Endothelial cell (in vitro differentiated cells): ENCODE data around the gene CA10. TPM values are rescaled to one million over a fixed set of nuclear protein-coding genes. Genes with fewer than 3 reads are reported as not detected.
A peak's percentile ranks its signal among the peaks of the same experiment; 100 is the strongest.

Source experiments
- DNase-seq: peaks from one replicate; pipeline ENCODE4 v3.0.0; 2021; ENCODE audit warnings: low spot score
- H3K27ac Mint-ChIP-seq: one replicate; pipeline ENCODE4 v1.8.0; 2021; ENCODE audit warnings: mixed read lengths, inconsistent platforms; ENCODE audit not compliant: unreplicated experiment
- H3K27me3 Mint-ChIP-seq: one replicate; pipeline ENCODE4 v1.8.0; 2021; ENCODE audit warnings: mild to moderate bottlenecking, moderate library complexity, mixed read lengths, inconsistent platforms; ENCODE audit not compliant: unreplicated experiment
- H3K36me3 Mint-ChIP-seq: one replicate; pipeline ENCODE4 v1.8.0; 2021; ENCODE audit warnings: mild to moderate bottlenecking, low read depth, mixed read lengths, inconsistent platforms; ENCODE audit not compliant: unreplicated experiment
- H3K4me1 Mint-ChIP-seq: one replicate; pipeline ENCODE4 v1.8.0; 2021; ENCODE audit warnings: mild to moderate bottlenecking, mixed read lengths, inconsistent platforms; ENCODE audit not compliant: unreplicated experiment
- H3K4me3 Mint-ChIP-seq: one replicate; pipeline ENCODE4 v1.8.0; 2021; ENCODE audit warnings: mild to moderate bottlenecking, mixed read lengths, inconsistent platforms; ENCODE audit not compliant: unreplicated experiment
- H3K9me3 Mint-ChIP-seq: one replicate; pipeline ENCODE4 v1.8.0; 2021; ENCODE audit warnings: mixed read lengths, inconsistent platforms; ENCODE audit not compliant: unreplicated experiment
- total RNA-seq: library from RNA; stranded (reverse); fragmentation: NEBNext Ultra II Directional; extraction: Animal tissue kit (Norgen Biotek cat#: 25700); gene quantifications from one replicate; pipeline ENCODE4 v1.2.1, GENCODE V29; 2021; ENCODE audit not compliant: unreplicated experiment
- TF ChIP-seq, protein P1 (sequence below): fragments of 200-600 bp; sonication (generic); IDR thresholded peaks from one replicate; pipeline ENCODE4 v1.5.0; 2021; ENCODE audit warnings: antibody characterized with exemption; ENCODE audit not compliant: unreplicated experiment

The CA10 gene
- total RNA-seq, 1 donor from 2014 or later, result not detected

DNA sequence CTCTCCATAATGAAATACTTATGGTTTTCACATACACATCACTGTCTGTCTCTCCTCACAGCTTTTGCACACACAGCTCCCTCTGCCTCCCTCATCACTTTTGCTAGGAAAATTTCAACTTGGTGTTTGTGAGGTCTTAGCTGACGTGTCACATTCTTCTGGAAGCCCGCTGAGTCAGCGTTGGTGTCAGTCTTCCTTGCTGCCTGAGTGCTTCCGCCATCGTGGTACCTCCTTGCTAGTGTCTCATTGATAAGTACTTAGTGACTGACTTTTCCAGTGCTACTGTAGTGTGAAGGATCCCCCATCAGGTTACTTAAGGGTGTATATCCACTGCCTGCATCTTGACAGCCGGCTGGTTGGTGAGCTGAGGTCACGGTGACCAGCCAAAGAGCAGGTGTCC lies 33.5 kb downstream of the CA10 start:
- no peak for DNase-seq
- Mint-ChIP-seq H3K4me3 (no peak overlapping the region), H3K9me3 (no peaks in the 10 kb centered on the region), H3K4me1 (no peaks in the 10 kb centered on the region), H3K27me3 (peaks cover 2% of the 10 kb centered on the region), H3K36me3 (no peaks in the 10 kb centered on the region), H3K27ac (no peak overlapping the region)
- TF ChIP-seq, protein P1, sequence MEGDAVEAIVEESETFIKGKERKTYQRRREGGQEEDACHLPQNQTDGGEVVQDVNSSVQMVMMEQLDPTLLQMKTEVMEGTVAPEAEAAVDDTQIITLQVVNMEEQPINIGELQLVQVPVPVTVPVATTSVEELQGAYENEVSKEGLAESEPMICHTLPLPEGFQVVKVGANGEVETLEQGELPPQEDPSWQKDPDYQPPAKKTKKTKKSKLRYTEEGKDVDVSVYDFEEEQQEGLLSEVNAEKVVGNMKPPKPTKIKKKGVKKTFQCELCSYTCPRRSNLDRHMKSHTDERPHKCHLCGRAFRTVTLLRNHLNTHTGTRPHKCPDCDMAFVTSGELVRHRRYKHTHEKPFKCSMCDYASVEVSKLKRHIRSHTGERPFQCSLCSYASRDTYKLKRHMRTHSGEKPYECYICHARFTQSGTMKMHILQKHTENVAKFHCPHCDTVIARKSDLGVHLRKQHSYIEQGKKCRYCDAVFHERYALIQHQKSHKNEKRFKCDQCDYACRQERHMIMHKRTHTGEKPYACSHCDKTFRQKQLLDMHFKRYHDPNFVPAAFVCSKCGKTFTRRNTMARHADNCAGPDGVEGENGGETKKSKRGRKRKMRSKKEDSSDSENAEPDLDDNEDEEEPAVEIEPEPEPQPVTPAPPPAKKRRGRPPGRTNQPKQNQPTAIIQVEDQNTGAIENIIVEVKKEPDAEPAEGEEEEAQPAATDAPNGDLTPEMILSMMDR, result no peak

DNA sequence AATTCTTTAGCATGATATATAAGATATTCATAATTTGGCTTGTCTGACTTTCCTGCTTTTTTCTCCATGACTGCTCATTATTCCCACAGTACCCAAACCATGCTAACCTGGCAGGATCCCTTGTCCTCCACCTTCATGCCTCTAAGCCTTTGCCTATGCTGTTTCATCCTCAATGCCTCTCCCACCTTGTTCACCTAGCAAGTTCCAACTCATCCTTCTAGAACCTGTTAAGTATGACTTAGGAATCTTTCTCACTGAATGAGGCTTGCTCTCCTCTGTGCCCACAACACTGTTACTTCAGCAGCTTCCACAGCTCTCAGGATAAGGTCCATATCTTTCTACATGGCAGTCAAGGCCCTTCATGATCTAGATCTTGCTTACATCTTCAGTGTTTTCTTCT lies 34.0 kb downstream of the CA10 start:
- Mint-ChIP-seq H3K4me1 (no peaks in the 10 kb centered on the region), H3K9me3 (no peaks in the 10 kb centered on the region)
- TF ChIP-seq, protein P1, result no peak

DNA sequence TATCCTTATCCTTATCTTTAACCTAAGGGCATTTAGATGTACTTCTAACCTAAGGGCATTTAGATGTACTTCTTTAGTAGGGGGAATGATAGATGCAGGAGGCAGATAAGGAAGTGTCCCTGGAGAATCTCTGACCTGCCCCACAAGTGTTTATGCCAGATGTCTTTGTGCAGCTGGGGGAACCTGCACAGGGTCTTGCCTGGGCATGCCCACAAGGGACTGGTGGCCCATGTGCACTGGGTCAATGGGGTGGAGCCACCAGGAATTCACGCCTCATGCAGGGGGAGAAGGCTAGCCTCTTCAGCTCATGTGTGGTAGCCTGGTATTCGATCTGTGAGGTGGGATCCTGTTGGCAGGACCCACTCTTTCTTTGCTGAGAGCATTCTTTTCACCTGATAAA lies 38.0 kb downstream of the CA10 start:
- Mint-ChIP-seq H3K9me3 (no peaks in the 10 kb centered on the region), H3K27me3 (peaks cover 2% of the 10 kb centered on the region), H3K27ac (no peak overlapping the region), H3K36me3 (no peaks in the 10 kb centered on the region), H3K4me1 (no peaks in the 10 kb centered on the region), H3K4me3 (no peak overlapping the region)
- TF ChIP-seq, protein P1, result no peak
- DNase-seq, result no peak

More for the DNA sequence above, 34.0 kb downstream of the CA10 start:
- Mint-ChIP-seq H3K36me3 (no peaks in the 10 kb centered on the region), H3K27ac (no peak overlapping the region), H3K4me3 (no peak overlapping the region), H3K27me3 (peaks cover 2% of the 10 kb centered on the region)
- no peak for DNase-seq

DNA sequence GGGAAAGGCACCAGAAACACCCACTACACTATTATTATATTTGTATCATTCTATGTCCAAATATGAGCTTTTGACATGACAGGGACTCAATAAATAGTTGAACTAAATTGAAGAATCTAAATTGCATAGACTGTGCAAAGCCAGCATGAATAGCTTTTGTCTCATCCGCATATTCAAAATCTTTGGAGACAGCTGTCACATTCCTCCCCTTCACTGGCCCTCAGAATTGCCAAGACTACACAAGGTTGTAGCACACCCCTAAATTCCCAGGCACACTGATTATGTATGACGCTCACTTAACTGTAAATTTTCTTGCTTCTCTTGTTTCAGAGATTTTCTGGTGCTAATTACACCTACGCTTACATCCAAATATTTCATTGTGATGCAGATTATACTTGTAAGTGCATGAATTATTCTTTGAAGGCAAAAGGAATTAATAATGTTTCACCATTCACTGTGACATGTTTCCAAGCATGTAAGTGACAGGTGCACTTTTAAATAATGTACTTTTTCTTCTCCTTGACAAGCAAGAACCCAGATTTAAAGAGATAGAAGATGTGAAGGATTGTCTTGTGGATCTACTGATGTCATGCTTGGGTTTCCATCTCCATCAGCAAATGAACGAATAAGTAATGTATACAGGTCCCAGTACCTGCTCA lies 47.5 kb downstream of the CA10 start:
- Mint-ChIP-seq H3K27me3 (no peaks in the 10 kb centered on the region), H3K36me3 (no peaks in the 10 kb centered on the region), H3K4me1 (no peaks in the 10 kb centered on the region), H3K4me3 (no peak overlapping the region), H3K27ac (no peak overlapping the region), H3K9me3 (no peaks in the 10 kb centered on the region)
- TF ChIP-seq, protein P1, result no peak
- DNase-seq, result no peak

DNA sequence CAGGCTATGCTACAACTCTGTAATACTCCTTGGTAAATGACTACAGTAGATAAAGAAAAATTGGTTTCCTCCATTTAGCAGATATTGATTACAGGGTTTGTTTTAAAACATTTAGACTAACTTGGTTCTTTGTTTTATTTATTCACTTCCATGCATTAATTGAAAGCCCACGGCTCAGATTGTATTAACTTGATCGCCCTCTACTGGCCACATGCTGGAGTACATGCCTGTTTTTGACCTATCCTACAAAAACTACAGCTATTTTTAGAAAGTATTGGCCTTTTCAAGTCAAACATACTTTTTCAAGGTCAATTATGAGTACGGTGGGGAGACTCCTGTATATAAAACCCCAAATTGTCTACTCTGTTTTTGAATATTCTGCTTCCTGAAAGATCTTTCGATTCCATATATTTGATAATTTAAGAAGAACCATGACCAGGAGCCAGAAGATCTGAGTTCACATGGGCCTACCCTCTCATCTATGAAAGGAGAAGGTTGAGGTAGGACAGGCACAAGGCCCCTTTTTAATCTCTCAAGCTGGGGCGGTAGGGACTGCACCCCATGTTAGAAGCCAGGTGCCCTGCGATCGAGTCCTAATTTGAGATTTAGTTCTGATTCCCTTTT lies 51.8 kb downstream of the CA10 start:
- Mint-ChIP-seq H3K36me3 (no peaks in the 10 kb centered on the region), H3K4me1 (no peaks in the 10 kb centered on the region), H3K4me3 (no peak overlapping the region), H3K9me3 (no peaks in the 10 kb centered on the region), H3K27ac (no peak overlapping the region), H3K27me3 (no peaks in the 10 kb centered on the region)
- TF ChIP-seq, protein P1, result peak; percentile 91
- peak; percentile 46 for DNase-seq
